Gastrocnemius medialis (tissue), 4 donors: ENCODE results near the gene TRNP1. TPM values are rescaled to one million over a fixed set of nuclear protein-coding genes. Genes with fewer than 3 reads are reported as not detected.

Experiments
- ATAC-seq, 2 donors: fragments of 150-250 bp; one replicate each; pipeline ENCODE4 v1.9.1; 2016
- DNase-seq, 2 donors: peaks; one replicate each; pipeline ENCODE4 v3.0.0-alpha.2; 2019
- H3K27ac ChIP-seq, 4 donors: fragments of 200-600 bp; sonication (generic); 1 replicate in 1 of 4; 2 replicates in 3 of 4; pipeline ENCODE4 v1.5.1; 2016 to 2018; ENCODE audit warnings: mild to moderate bottlenecking in 2 of 4, moderate library complexity in 1 of 4
- H3K27me3 ChIP-seq, 3 donors: fragments of 200-600 bp; sonication (generic) in 2 of 3; 1 replicate in 1 of 3; 2 replicates in 2 of 3; pipeline versions ENCODE4 v1.5.1 to v1.6.0; 2016 to 2019; ENCODE audit warnings: mild to moderate bottlenecking in 1 of 3, moderate library complexity in 1 of 3
- H3K36me3 ChIP-seq, 2 donors: fragments of 200-600 bp; sonication (generic) in 1 of 2; one replicate each; pipeline ENCODE4 v1.5.1; 2017 to 2018
- H3K4me1 ChIP-seq, 2 donors: fragments of 200-600 bp; sonication (generic) in 1 of 2; one replicate each; pipeline ENCODE4 v1.5.1; 2016 to 2017; ENCODE audit warnings: mild to moderate bottlenecking in 2 of 2
- H3K4me3 ChIP-seq, 4 donors: fragments of 200-600 bp; sonication (generic) in 3 of 4; 1 replicate in 1 of 4; 2 replicates in 3 of 4; pipeline ENCODE4 v1.5.1; 2016 to 2019; ENCODE audit warnings: mild to moderate bottlenecking in 2 of 4
- H3K9me3 ChIP-seq, 3 donors: fragments of 200-600 bp; sonication (generic) in 2 of 3; 1 replicate in 1 of 3; 2 replicates in 2 of 3; pipeline ENCODE4 v1.5.1; 2016 to 2019
- POLR2A ChIP-seq, 2 donors: fragments of 450-650 bp; IDR thresholded peaks; one replicate each; pipeline ENCODE4 v1.6.1; 2017; ENCODE audit warnings: antibody characterized with exemption in 2 of 2, mild to moderate bottlenecking in 2 of 2, moderate library complexity in 2 of 2
- in situ Hi-C, 4 donors: fragments of 200-750 bp; cut with MboI; loops; one replicate each; pipeline versions ENCODE4 v1.15.0 to v1.8.0; 2017; ENCODE audit warnings: low sequenced_read_pairs in 4 of 4
- intact Hi-C: fragments of 100-400 bp; cut with DNase I; formaldehyde crosslinking; loops from one replicate; pipeline ENCODE4 v1.15.1; 2023; ENCODE audit warnings: low total_unique reads
- total RNA-seq, 4 donors: library from RNA; depleted of rRNA; stranded (reverse); fragments of >200 nt; gene quantifications; one replicate each; pipeline versions ENCODE4 v1.1.0 to v1.2.3, GENCODE V29; 2016
- TF ChIP-seq, protein P1 (sequence below), 5 experiments: fragments of 450-650 bp in 3 of 5; fragments of 200-600 bp in 2 of 5; sonication (generic) in 2 of 5; IDR thresholded peaks in 4 of 5; conservative IDR thresholded peaks in 1 of 5; 1 replicate in 4 of 5; 2 replicates in 1 of 5; pipeline ENCODE4 v1.5.1; 2016 to 2019; ENCODE audit warnings: antibody characterized with exemption in 5 of 5, mild to moderate bottlenecking in 3 of 5, moderate library complexity in 3 of 5

Gene TRNP1
- total RNA-seq, 4 donors from 2014 or later, result 1.2 to 5.1 (median 2.0) TPM

DNA sequence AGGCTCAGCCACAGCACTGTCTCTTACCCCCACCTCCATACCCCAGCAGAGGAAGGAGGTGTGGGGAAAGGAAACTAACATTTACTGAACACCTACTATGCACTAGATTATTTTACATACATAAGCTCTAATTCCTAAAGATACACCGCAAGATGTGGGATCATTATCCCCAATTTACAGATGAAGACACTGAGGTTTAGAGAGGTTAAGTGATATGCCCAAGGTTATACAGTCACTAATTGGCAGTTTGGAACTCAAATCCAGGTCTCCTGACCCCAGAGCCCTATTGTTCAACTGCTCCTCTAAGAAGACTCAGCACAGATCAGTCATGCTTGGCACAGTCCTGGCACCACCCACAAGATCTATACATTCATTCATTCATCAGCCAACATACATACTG, 22.9 kb downstream of the TRNP1 start:
- Histone ChIP-seq H3K36me3 (no peaks in the 10 kb centered on the region), H3K4me3 (no peak overlapping the region), H3K27ac (no peak overlapping the region), H3K9me3 (no peaks in the 10 kb centered on the region), H3K27me3 (no peaks in the 10 kb centered on the region), H3K4me1 (peaks cover 5% of the 10 kb centered on the region in 2 donors)
- TF ChIP-seq POLR2A (IDR thresholded peaks at IDR 0.05), result no peak
- TF ChIP-seq, protein P1, sequence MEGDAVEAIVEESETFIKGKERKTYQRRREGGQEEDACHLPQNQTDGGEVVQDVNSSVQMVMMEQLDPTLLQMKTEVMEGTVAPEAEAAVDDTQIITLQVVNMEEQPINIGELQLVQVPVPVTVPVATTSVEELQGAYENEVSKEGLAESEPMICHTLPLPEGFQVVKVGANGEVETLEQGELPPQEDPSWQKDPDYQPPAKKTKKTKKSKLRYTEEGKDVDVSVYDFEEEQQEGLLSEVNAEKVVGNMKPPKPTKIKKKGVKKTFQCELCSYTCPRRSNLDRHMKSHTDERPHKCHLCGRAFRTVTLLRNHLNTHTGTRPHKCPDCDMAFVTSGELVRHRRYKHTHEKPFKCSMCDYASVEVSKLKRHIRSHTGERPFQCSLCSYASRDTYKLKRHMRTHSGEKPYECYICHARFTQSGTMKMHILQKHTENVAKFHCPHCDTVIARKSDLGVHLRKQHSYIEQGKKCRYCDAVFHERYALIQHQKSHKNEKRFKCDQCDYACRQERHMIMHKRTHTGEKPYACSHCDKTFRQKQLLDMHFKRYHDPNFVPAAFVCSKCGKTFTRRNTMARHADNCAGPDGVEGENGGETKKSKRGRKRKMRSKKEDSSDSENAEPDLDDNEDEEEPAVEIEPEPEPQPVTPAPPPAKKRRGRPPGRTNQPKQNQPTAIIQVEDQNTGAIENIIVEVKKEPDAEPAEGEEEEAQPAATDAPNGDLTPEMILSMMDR (IDR thresholded peaks at IDR 0.05 in 4 of 5, conservative IDR thresholded peaks at IDR 0.05 in 1 of 5), result no peak
- DNase-seq (no peak), ATAC-seq (no peak)
- in situ Hi-C loops, result no loop called here
- intact Hi-C loops, result no loop called here

DNA sequence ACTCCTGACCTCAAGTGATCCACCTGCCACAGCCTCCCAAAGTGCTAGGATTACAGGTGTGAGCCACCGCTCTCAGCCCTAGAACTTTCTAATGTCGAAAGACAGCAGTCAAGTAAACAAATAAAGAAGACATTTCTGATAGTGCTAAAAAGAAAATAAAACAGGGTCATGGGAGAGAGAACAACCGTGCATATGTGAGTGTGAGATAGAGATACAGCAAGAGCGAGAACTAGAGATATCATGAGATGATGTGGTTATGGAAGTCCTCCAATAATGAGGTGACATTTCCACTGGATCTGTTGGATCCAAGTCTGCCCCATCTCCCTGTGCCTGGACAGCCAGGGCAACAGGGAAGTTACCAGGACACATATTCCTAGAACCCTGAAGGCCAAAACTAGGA, 23.7 kb downstream of the TRNP1 start:
- intact Hi-C loops, result no loop called here
- in situ Hi-C loops, result no loop called here
- H3K27me3 ChIP-seq, result no peaks in the 10 kb centered on the region
- H3K27ac ChIP-seq, result no peak overlapping the region
- H3K36me3 ChIP-seq, result no peaks in the 10 kb centered on the region
- ATAC-seq, result no peak
- peaks cover 5% of the 10 kb centered on the region in 2 donors for H3K4me1 ChIP-seq
- no peak for TF ChIP-seq POLR2A (IDR thresholded peaks at IDR 0.05)
- TF ChIP-seq, protein P1 (IDR thresholded peaks at IDR 0.05 in 4 of 5, conservative IDR thresholded peaks at IDR 0.05 in 1 of 5), result no peak
- H3K4me3 ChIP-seq, result no peak overlapping the region
- no peak for DNase-seq
- H3K9me3 ChIP-seq, result no peaks in the 10 kb centered on the region

DNA sequence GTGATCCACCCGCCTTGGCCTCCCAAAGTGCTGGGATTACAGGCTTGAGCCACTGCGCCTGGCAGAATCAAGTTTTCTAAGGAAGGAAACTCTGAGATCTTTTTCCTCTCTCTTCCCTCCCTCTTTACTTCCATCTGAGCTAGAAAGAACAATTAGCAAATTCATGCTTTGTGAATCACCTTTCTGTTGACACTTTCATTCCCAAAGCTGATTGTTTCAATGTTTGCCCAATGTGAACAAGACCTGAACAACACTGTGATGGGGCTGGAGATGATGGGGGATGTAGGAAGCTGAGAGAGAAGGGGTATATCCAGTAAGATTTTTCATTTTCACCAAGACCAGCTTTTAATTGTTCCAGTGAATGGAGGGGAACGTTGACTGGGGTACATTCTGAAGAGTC, 24.8 kb downstream of the TRNP1 start:
- in situ Hi-C loops, result no loop called here
- no peak overlapping the region for H3K4me3 ChIP-seq
- intact Hi-C loops, result no loop called here
- no peaks in the 10 kb centered on the region for H3K36me3 ChIP-seq
- TF ChIP-seq, protein P1 (IDR thresholded peaks at IDR 0.05 in 4 of 5, conservative IDR thresholded peaks at IDR 0.05 in 1 of 5), result no peak
- no peak for TF ChIP-seq POLR2A (IDR thresholded peaks at IDR 0.05)
- no peak for DNase-seq
- H3K27me3 ChIP-seq, result no peaks in the 10 kb centered on the region
- H3K4me1 ChIP-seq, result peaks cover under 1 to 2% of the 10 kb centered on the region in 2 donors
- H3K27ac ChIP-seq, result no peak overlapping the region
- H3K9me3 ChIP-seq, result no peaks in the 10 kb centered on the region
- no peak for ATAC-seq

DNA sequence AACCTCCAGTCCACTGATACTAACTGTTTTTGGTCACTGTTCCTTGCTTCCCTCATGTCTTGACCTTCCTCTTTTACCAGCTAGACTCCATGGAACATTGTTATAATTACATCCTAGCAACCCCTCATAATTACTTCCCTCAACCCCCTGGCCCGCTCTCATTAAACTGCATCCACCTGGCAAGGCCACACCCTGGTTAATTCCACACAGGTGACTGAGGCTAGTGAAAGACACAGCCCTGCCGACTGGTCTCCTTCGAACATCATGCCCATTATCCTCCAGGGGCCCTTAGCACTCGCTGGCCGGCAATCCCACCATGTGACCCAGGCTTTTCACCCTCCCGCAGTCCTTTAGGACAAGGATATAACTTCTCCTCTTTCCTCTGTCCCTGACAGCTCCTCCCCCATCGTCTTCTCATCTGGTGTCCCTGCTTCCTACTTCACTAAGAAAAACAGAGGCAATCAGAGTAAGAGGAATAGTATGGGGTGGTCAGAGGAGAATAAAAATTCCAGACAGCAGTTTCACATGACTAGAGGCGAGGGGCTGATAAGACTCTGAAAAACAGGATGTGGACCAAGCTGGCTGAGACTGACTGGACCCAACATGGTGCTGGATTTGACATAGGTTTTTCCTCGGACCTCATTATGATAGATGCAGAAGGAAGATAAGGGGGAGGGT, 28.0 kb downstream of the TRNP1 start:
- no peaks in the 10 kb centered on the region for H3K36me3 ChIP-seq
- no peak overlapping the region for H3K27ac ChIP-seq
- DNase-seq, result no peak
- H3K4me3 ChIP-seq, result no peak overlapping the region
- ATAC-seq, result no peak
- no peaks in the 10 kb centered on the region for H3K4me1 ChIP-seq
- in situ Hi-C loops (no loop called here), intact Hi-C loops (no loop called here)
- no peaks in the 10 kb centered on the region for H3K27me3 ChIP-seq
- no peaks in the 10 kb centered on the region for H3K9me3 ChIP-seq
- TF ChIP-seq, protein P1 (IDR thresholded peaks at IDR 0.05 in 4 of 5, conservative IDR thresholded peaks at IDR 0.05 in 1 of 5), result no peak
- TF ChIP-seq POLR2A (IDR thresholded peaks at IDR 0.05), result no peak

DNA sequence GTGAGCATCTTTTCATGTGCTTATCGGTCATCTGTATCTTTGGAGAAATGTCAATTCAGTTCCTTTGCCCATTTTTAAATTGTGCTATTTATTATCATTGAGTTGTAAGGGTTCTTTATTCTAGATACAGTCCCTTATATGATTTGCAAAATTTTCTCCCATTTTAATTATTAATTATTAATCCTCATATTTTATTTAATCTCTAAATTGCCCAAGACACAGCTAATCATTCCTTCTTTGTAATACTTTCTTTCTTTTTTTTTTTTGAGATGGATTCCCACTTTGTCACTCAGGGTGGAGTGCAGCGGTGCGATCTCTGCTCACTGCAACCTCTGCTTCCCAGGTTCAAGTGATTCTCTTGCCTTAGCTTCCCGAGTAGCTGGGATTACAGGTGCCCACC, 32.2 kb downstream of the TRNP1 start:
- intact Hi-C loops, result no loop called here
- Histone ChIP-seq H3K4me1 (no peaks in the 10 kb centered on the region), H3K36me3 (no peaks in the 10 kb centered on the region), H3K4me3 (no peak overlapping the region), H3K27me3 (peaks cover 0 to 2% (median 0%) of the 10 kb centered on the region in 3 donors), H3K27ac (no peak overlapping the region), H3K9me3 (no peaks in the 10 kb centered on the region)
- DNase-seq (no peak), ATAC-seq (no peak)
- in situ Hi-C loops, result no loop called here
- TF ChIP-seq POLR2A (IDR thresholded peaks at IDR 0.05), result no peak
- TF ChIP-seq, protein P1 (IDR thresholded peaks at IDR 0.05 in 4 of 5, conservative IDR thresholded peaks at IDR 0.05 in 1 of 5), result no peak
